Adrenal gland (tissue), 12 donors: Measurements from ENCODE around the gene CEBPZOS. TPM values are rescaled to one million over a fixed set of nuclear protein-coding genes. Genes with fewer than 3 reads are reported as not detected.

ENCODE experiments used
- DNase-seq, 7 donors: peaks; one replicate each; pipeline ENCODE4 v3.0.0-alpha.2; 2019 to 2020
- H3K27ac ChIP-seq, 5 donors: fragments of 200-600 bp; sonication (generic) in 4 of 5; 1 replicate in 3 of 5; 2 replicates in 2 of 5; pipeline versions ENCODE4 v1.5.1 to v1.8.0; 2016 to 2020; ENCODE audit warnings: mild to moderate bottlenecking in 1 of 5
- H3K27me3 ChIP-seq: fragments of 200-600 bp; 2 replicates; pipeline ENCODE4 v1.8.0; 2021
- H3K36me3 ChIP-seq, 2 donors: fragments of 200-600 bp; replicated peaks in 1 of 2; 1 replicate in 1 of 2; 2 replicates in 1 of 2; pipeline versions ENCODE4 v1.5.1 to v1.8.0; 2018 to 2022
- H3K4me1 ChIP-seq, 2 donors: fragments of 200-600 bp; replicated peaks in 1 of 2; 1 replicate in 1 of 2; 2 replicates in 1 of 2; pipeline versions ENCODE4 v1.5.1 to v1.8.0; 2018 to 2021
- H3K4me3 ChIP-seq, 4 donors: fragments of 200-600 bp; sonication (generic) in 3 of 4; one replicate each; pipeline ENCODE4 v1.5.1; 2016 to 2018
- H3K9me3 ChIP-seq, 3 donors: fragments of 200-600 bp; sonication (generic) in 1 of 3; replicated peaks in 1 of 3; 1 replicate in 2 of 3; 2 replicates in 1 of 3; pipeline versions ENCODE4 v1.5.1 to v1.8.0; 2016 to 2021
- POLR2A ChIP-seq, 2 donors: fragments of 450-650 bp; IDR thresholded peaks; one replicate each; pipeline ENCODE4 v1.6.1; 2017; ENCODE audit warnings: antibody characterized with exemption in 2 of 2, mild to moderate bottlenecking in 2 of 2, moderate library complexity in 1 of 2
- WGBS, 4 donors: extraction: QIAGEN DNeasy Blood & Tissue Kit in 2 of 4; methylation state at CpG; one replicate each; pipeline versions ENCODE4 v1.1.5 to v1.1.7; 2013 to 2017; 5-methylcytosine and 5-hydroxymethylcytosine counted together
- intact Hi-C, 2 donors: fragments of 100-400 bp; cut with DNase I; formaldehyde crosslinking; loops; one replicate each; pipeline versions ENCODE4 v1.14.1 to v1.15.0; 2022 to 2023
- polyA plus RNA-seq, 3 donors: library from polyadenylated mRNA; stranded (reverse); fragments of 200-250 nt in 2 of 3; fragments of 350-450 nt in 1 of 3; fragmentation: Illumina TruSeq in 1 of 3; extraction: RNeasy Lipid Tissue Mini Kit (QIAGEN cat#74804) in 1 of 3; gene quantifications; one replicate each; pipeline ENCODE4 v1.2.3, GENCODE V29; 2013 to 2014
- total RNA-seq, 9 donors: library from RNA; depleted of rRNA in 4 of 9; stranded (reverse); fragments of >200 nt in 4 of 9; fragments of 120-200 nt in 1 of 9; fragmentation: NEBNext Ultra II Directional in 1 of 9; extraction: Animal tissue kit (Norgen Biotek cat#: 25700) in 1 of 9; gene quantifications; one replicate each; pipeline versions ENCODE4 v1.1.0 to v1.2.4, GENCODE V29; 2013 to 2023
- TF ChIP-seq, protein P1 (sequence below), 6 experiments: fragments of 450-650 bp in 4 of 6; fragments of 200-600 bp in 2 of 6; sonication (generic) in 1 of 6; IDR thresholded peaks; 1 replicate in 5 of 6; 2 replicates in 1 of 6; pipeline versions ENCODE4 v1.5.1 to v1.8.0; 2016 to 2021; ENCODE audit warnings: antibody characterized with exemption in 6 of 6, mild to moderate bottlenecking in 2 of 6, moderate library complexity in 1 of 6
- donor health status: healthy with polysubstance abuse.
- donor health status: Bipolar disorder and iron deficiency.
- donor health status: DM: yes; HTN: yes; CAD: no.
- donor health status: DM: no; HTN: no; CAD: no.
- donor health status: DM: no; HTN: no; CAD: no.
- donor health status: DM: yes; HTN: yes; CAD: no.

The CEBPZOS gene
- total and polyA plus RNA-seq, 12 donors = 27.9 to 186 (median 65.2) TPM

- H3K27ac ChIP-seq = peak within 1 kb of the TSS; percentile 36 to 97 (median 92)
- TF ChIP-seq, protein P1, sequence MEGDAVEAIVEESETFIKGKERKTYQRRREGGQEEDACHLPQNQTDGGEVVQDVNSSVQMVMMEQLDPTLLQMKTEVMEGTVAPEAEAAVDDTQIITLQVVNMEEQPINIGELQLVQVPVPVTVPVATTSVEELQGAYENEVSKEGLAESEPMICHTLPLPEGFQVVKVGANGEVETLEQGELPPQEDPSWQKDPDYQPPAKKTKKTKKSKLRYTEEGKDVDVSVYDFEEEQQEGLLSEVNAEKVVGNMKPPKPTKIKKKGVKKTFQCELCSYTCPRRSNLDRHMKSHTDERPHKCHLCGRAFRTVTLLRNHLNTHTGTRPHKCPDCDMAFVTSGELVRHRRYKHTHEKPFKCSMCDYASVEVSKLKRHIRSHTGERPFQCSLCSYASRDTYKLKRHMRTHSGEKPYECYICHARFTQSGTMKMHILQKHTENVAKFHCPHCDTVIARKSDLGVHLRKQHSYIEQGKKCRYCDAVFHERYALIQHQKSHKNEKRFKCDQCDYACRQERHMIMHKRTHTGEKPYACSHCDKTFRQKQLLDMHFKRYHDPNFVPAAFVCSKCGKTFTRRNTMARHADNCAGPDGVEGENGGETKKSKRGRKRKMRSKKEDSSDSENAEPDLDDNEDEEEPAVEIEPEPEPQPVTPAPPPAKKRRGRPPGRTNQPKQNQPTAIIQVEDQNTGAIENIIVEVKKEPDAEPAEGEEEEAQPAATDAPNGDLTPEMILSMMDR (IDR thresholded peaks at IDR 0.05) = no peak
- peak in 1 of 2 donors; percentile 68 for TF ChIP-seq POLR2A (IDR thresholded peaks at IDR 0.05)
- H3K27me3 ChIP-seq = no peaks in the 10 kb centered on the region
- peak; percentile 80 to 92 (median 92) for DNase-seq
- peaks cover 0 to 21% of the 10 kb centered on the region in 2 donors for H3K4me1 ChIP-seq
- no peaks in the 10 kb centered on the region for H3K9me3 ChIP-seq
- intact Hi-C loops = no loop called here
- no peaks in the 10 kb centered on the region for H3K36me3 ChIP-seq
- 11 to 78% (median 28%) methylated on average over 7 to 55 of the region's 55 CpGs for WGBS, 4 donors
- peak within 1 kb of the TSS; percentile 53 to 100 (median 74) for H3K4me3 ChIP-seq
These were observed 39.2 kb upstream of the CEBPZOS start, which contains the start of gene EIF2AK2 for GRCh38 chr2:37156857-37157714. EIF2AK2 (minus strand) TSS chr2:37156980; CDS start chr2:37147806, 9,174 bp downstream.

DNA sequence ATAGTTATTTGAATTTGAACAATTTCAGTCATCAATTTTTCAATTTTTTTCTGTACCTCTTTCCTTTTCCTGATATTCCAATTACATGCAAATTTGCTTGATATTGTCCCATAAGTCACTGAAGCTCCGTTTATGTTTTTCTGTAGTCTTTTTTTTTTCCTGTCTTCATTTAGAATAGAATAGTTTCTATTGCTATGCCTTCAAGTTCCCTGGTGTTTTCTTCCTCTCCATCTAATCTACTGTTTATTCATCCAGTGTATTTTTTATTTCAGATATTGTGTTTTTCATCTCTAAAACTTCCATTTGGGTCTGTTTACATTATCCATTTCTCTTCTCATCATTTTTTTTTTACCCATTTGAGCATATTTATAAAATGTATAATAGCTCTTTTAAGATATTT lies 31.5 kb upstream of the CEBPZOS start:
- H3K36me3 ChIP-seq = no peaks in the 10 kb centered on the region
- peaks cover 0 to 12% (median 6%) of the 10 kb centered on the region in 3 donors for H3K9me3 ChIP-seq
- intact Hi-C loops = no loop called here
- H3K4me1 ChIP-seq = no peaks in the 10 kb centered on the region
- no peaks in the 10 kb centered on the region for H3K27me3 ChIP-seq
- no peak for DNase-seq
- no peak overlapping the region for H3K4me3 ChIP-seq
- H3K27ac ChIP-seq = no peak overlapping the region
- no peak for TF ChIP-seq POLR2A (IDR thresholded peaks at IDR 0.05)
- TF ChIP-seq, protein P1 (IDR thresholded peaks at IDR 0.05) = no peak
- 78 to 92% (median 85%) methylated on average over 1 of the region's 1 CpG for WGBS, 4 donors

DNA sequence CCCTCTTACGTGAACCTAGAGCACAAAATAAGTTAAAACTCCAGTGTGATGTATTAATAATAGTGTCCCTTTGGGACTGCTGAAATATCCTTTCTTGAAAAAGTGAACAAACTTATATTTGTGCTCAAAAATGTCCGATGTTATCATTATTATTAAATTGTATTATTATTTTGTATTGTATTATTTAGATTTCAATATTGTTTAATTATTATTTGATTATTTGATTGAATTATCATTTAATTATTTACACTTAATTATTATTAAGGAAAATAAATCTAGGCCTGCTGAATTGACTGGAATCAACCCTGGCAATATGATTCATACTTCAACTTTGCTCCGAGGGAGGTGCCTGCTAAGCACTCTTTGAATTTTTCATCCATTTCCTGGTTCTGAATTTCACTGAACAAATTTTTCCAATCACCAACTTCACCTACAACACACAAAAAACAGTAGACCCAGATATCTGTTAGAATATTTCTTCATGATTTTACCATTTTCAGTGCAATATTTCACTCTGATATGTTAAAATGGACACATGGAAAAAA lies 28.6 kb upstream of the CEBPZOS start:
- intact Hi-C loops = no loop called here
- Histone ChIP-seq H3K4me3 (no peak overlapping the region), H3K27ac (no peak overlapping the region), H3K36me3 (no peaks in the 10 kb centered on the region), H3K4me1 (no peaks in the 10 kb centered on the region), H3K27me3 (no peaks in the 10 kb centered on the region), H3K9me3 (peaks cover 0 to 12% (median 6%) of the 10 kb centered on the region in 3 donors)
- DNase-seq = no peak
- 81 to 87% (median 83%) methylated on average over 3 of the region's 3 CpGs for WGBS, 4 donors
- TF ChIP-seq POLR2A (IDR thresholded peaks at IDR 0.05) = no peak
- TF ChIP-seq, protein P1 (IDR thresholded peaks at IDR 0.05) = no peak

DNA sequence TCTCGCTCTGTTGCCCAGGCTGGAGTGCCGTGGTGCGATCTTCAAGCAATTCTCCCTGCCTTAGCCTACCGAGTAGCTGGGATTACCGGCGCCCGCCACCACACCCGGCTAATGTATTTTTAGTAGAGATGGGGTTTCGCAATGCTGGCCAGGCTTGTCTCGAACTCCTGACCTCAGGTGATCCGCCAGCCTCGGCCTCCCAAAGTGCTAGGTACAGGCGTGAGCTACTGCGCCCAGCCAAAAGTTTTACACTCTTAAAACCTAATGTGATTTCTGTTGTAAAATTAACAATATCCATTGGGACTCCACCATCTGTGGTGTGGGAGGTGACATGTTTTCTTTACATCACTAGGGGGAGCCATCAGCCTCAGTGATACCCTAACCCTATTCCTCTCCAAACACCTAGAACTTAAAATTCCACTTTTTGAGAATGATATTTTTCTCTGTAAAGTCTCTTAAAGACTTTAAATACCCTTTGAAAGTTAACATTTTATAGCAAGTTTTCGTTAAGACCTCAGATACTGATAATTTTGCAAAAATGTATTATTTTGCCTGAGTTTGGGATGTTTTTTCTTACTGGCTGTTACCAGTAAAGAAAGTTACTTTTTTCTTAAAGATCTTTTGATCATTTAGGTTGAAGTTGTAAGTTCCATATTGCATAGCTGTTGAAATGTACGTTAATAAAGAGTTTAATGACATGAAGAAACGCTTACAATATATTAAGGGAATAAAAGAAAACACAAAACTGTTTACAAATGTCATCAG lies 27.9 kb upstream of the CEBPZOS start:
- H3K27ac ChIP-seq = no peak overlapping the region
- no peak for TF ChIP-seq POLR2A (IDR thresholded peaks at IDR 0.05)
- TF ChIP-seq, protein P1 (IDR thresholded peaks at IDR 0.05) = peak; percentile 46 to 73 (median 64)
- no peaks in the 10 kb centered on the region for H3K36me3 ChIP-seq
- peak in 6 of 7 donors; percentile 25 to 50 (median 34) for DNase-seq
- no peaks in the 10 kb centered on the region for H3K27me3 ChIP-seq
- H3K9me3 ChIP-seq = peaks cover 0 to 12% (median 6%) of the 10 kb centered on the region in 3 donors
- H3K4me1 ChIP-seq = no peaks in the 10 kb centered on the region
- no peak overlapping the region for H3K4me3 ChIP-seq
- WGBS, 4 donors = 47 to 57% (median 49%) methylated on average over 14 to 17 of the region's 17 CpGs
- intact Hi-C loops = no loop called here
